Glutamatergic neuron (in vitro differentiated cells): Measurements from ENCODE around the gene PML. TPM values are rescaled to one million over a fixed set of nuclear protein-coding genes. Genes with fewer than 3 reads are reported as not detected.
A peak's percentile ranks its signal among the peaks of the same experiment; 100 is the strongest.

Source experiments
- DNase-seq: peaks from one replicate; pipeline ENCODE4 v3.0.0; 2022
- H3K27ac Mint-ChIP-seq: one replicate; pipeline ENCODE4 v1.8.0; 2020; ENCODE audit warnings: mild to moderate bottlenecking, mixed read lengths, inconsistent platforms; ENCODE audit not compliant: unreplicated experiment
- H3K27me3 Mint-ChIP-seq: one replicate; pipeline ENCODE4 v1.8.0; 2020; ENCODE audit warnings: mild to moderate bottlenecking, moderate library complexity, mixed read lengths, inconsistent platforms; ENCODE audit not compliant: unreplicated experiment
- H3K36me3 Mint-ChIP-seq: one replicate; pipeline ENCODE4 v1.8.0; 2020; ENCODE audit warnings: mild to moderate bottlenecking, mixed read lengths, inconsistent platforms; ENCODE audit not compliant: unreplicated experiment
- H3K4me1 Mint-ChIP-seq: one replicate; pipeline ENCODE4 v1.8.0; 2020; ENCODE audit warnings: mild to moderate bottlenecking, low read depth, mixed read lengths, inconsistent platforms; ENCODE audit not compliant: unreplicated experiment
- H3K4me3 Mint-ChIP-seq: one replicate; pipeline ENCODE4 v1.8.0; 2020; ENCODE audit warnings: mild to moderate bottlenecking, mixed read lengths, inconsistent platforms; ENCODE audit not compliant: unreplicated experiment
- H3K9me3 Mint-ChIP-seq: one replicate; pipeline ENCODE4 v1.8.0; 2020; ENCODE audit warnings: mild to moderate bottlenecking, moderate library complexity, mixed read lengths, inconsistent platforms; ENCODE audit not compliant: unreplicated experiment
- total RNA-seq: library from RNA; stranded (reverse); fragmentation: NEBNext Ultra II Directional; extraction: Animal tissue kit (Norgen Biotek cat#: 25700); gene quantifications from one replicate; pipeline ENCODE4 v1.2.1, GENCODE V29; 2021; ENCODE audit not compliant: unreplicated experiment
- TF ChIP-seq, protein P1 (sequence below): fragments of 200-600 bp; sonication (generic); IDR thresholded peaks from one replicate; pipeline ENCODE4 v1.5.0; 2021; ENCODE audit not compliant: partially characterized antibody, unreplicated experiment

Gene PML
- total RNA-seq, 1 donor from 2014 or later: 27.6 TPM

GRCh38 chr15:74035121-74036017 is 40.9 kb downstream of the PML start:
- Mint-ChIP-seq H3K27me3 (peaks cover 10% of the 10 kb centered on the region), H3K36me3 (no peaks in the 10 kb centered on the region), H3K9me3 (peaks cover 2% of the 10 kb centered on the region), H3K27ac (no peak overlapping the region), H3K4me1 (peaks cover 16% of the 10 kb centered on the region), H3K4me3 (no peak overlapping the region)
- no peak for DNase-seq
- TF ChIP-seq, protein P1, sequence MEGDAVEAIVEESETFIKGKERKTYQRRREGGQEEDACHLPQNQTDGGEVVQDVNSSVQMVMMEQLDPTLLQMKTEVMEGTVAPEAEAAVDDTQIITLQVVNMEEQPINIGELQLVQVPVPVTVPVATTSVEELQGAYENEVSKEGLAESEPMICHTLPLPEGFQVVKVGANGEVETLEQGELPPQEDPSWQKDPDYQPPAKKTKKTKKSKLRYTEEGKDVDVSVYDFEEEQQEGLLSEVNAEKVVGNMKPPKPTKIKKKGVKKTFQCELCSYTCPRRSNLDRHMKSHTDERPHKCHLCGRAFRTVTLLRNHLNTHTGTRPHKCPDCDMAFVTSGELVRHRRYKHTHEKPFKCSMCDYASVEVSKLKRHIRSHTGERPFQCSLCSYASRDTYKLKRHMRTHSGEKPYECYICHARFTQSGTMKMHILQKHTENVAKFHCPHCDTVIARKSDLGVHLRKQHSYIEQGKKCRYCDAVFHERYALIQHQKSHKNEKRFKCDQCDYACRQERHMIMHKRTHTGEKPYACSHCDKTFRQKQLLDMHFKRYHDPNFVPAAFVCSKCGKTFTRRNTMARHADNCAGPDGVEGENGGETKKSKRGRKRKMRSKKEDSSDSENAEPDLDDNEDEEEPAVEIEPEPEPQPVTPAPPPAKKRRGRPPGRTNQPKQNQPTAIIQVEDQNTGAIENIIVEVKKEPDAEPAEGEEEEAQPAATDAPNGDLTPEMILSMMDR: no peak

DNA sequence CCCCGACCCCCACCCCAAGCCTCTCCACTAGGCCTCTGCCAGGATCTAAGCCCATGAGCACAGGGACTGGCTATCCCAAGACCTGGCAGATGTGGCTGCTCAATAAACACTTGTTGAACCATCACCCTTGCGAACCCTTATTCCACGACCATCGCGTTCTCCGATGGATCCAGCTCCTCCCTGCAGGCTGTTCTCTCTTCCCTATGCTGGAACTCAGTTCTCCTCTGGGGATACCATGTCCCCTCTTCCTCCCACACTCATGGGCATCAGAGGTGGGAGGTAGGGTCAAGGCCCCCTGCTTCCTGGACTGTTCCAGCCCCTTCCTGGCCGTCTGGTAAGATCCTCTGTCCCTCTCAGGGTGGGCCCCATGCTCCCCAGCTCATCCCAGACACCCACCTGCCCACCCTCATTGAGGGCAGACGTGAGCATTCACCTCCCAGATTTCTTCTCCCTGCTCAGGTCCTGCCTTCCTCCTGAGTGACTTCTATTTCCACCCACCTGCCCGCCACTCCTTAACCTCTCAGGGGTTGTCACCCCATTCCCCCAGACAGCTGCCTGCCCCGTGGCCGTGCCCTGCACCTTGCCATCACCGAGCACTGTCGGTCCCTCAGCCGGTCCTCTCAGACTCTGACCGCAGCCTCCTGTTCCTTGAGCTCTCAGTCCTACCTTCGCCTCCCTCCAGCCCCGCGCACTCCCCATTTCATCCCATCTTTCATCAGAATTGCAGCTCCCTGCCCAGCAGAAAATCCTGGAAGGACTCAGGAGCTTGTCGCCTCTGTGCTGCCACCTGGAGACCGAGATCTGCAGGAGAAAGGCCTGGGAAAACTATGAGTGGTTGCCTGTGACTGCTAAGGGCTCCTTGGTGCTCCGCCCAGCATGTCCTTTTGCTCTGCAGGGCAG is 42.0 kb downstream of the PML start:
- Mint-ChIP-seq H3K36me3 (no peaks in the 10 kb centered on the region), H3K9me3 (peaks cover 2% of the 10 kb centered on the region), H3K4me1 (peaks cover 16% of the 10 kb centered on the region), H3K4me3 (peak overlapping the region; percentile 30), H3K27ac (peak overlapping the region; percentile 44), H3K27me3 (peaks cover 10% of the 10 kb centered on the region)
- TF ChIP-seq, protein P1: peak; percentile 37
- peak; percentile 79 for DNase-seq

DNA sequence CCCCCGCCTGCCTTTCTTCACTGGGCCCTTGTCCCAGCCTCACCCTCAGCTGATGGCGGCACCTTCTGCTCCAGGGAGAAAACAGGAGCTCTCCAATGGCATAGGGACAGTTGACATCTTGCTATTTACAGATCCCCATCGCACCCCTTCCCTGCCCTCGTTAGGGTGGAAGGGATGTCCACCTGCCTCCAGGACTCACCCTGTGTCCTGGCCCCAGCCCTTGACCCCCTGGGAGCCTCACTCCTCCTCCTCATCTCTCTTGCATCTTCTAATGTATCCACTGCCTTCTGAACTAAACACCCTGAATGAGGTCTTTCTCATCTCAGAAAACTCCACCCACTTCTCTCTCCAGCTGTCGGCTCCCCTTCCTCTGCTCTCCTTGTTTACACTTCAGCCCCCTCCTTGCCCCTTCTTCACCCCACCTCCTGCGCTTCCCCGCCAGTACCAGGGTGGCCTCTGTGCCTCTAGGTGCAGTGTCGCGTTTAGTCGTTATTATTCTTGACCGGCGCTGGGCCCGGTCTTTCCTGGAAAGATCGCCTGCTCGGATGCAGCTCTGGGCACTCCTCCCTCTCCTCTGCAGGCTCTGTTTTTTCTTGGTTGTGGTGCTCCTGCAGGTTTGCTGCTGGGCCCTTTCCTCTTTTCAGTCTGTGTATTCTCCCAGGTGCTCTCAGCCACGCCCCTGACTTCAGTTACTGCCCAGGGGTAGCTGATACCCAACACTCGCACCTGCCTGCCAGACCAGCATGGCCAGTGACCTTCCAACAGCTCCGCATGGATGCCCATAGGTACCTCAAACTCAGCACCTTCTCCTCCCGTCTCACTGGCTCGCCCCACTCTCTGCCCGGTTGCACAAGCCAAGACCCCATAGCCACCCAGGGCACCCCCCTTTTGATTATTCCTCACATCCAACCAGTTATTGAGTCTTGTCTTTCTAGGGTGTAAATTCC is 42.9 kb downstream of the PML start:
- DNase-seq: no peak
- no peak overlapping the region for H3K4me3 Mint-ChIP-seq
- peaks cover 10% of the 10 kb centered on the region for H3K27me3 Mint-ChIP-seq
- no peak overlapping the region for H3K27ac Mint-ChIP-seq
- H3K36me3 Mint-ChIP-seq: no peaks in the 10 kb centered on the region
- TF ChIP-seq, protein P1: peak; percentile 7
- H3K4me1 Mint-ChIP-seq: peaks cover 16% of the 10 kb centered on the region
- peaks cover 2% of the 10 kb centered on the region for H3K9me3 Mint-ChIP-seq

DNA sequence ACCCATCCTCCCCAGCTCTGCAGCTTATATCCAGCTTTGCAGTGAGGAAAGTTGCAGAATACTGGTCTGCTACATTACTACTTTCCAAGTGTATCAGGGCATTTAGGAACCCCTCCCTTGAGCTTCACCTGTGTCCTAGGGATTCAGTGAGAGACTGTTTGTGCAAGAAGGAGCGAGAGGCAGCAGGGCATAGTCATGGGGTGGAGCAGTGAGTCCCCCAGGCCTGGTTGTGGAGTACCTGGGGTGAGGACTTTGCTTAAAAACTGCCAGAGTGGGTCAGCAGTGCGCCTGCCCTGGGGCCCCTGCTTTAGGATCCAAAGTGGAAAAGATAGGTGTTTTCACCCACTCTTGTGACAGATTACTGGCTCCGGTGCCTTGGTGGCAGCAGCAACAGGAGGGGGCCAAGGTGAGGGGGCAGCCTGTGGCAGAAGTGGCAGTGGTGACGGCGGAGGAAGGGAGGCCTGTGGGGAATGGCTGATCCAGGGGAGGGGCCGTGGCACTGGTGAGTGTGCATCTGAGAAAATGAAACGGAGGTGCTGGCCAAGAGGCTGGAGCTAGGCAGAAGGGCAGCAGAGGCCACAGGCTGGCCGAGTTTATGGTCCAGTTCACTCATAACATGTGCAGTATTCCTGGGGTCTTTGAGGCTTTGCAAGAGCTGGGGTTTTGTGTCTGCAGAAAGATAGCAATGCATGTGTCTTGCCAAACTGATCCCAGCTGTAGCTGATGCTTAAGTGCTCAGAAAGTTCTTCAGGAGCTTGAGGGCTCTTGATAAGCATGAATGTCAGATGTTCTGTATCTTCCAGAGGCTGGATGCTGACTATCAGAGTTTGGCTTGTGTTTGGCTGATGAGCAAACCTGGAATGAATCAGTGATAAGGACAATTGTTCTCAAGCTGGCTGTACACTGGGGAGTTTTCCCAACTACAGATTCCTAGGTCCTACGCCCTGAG is 44.5 kb downstream of the PML start:
- Mint-ChIP-seq H3K9me3 (peaks cover 2% of the 10 kb centered on the region), H3K4me1 (peaks cover 22% of the 10 kb centered on the region), H3K36me3 (no peaks in the 10 kb centered on the region), H3K27me3 (peaks cover 10% of the 10 kb centered on the region), H3K4me3 (no peak overlapping the region), H3K27ac (no peak overlapping the region)
- TF ChIP-seq, protein P1: no peak
- DNase-seq: no peak
